Choroid plexus epithelial cell (primary cell): Measurements from ENCODE around the gene IL27RA.

ENCODE experiments used
- DNase-seq: peaks from one replicate; pipeline ENCODE4 v3.0.0-alpha.2; 2010; ENCODE audit warnings: low read depth
- H3K4me3 ChIP-seq: 2 replicates; pipeline ENCODE4 v1.5.1; 2011; ENCODE audit warnings: low read depth, mild to moderate bottlenecking, control low read depth, low read length, moderate library complexity
- TF ChIP-seq, protein P1 (sequence below): conservative IDR thresholded peaks from 2 replicates; pipeline ENCODE4 v1.5.1; 2011; ENCODE audit warnings: low read depth, mild to moderate bottlenecking, control low read depth, inconsistent platforms, low read length, moderate library complexity

Gene IL27RA

DNA sequence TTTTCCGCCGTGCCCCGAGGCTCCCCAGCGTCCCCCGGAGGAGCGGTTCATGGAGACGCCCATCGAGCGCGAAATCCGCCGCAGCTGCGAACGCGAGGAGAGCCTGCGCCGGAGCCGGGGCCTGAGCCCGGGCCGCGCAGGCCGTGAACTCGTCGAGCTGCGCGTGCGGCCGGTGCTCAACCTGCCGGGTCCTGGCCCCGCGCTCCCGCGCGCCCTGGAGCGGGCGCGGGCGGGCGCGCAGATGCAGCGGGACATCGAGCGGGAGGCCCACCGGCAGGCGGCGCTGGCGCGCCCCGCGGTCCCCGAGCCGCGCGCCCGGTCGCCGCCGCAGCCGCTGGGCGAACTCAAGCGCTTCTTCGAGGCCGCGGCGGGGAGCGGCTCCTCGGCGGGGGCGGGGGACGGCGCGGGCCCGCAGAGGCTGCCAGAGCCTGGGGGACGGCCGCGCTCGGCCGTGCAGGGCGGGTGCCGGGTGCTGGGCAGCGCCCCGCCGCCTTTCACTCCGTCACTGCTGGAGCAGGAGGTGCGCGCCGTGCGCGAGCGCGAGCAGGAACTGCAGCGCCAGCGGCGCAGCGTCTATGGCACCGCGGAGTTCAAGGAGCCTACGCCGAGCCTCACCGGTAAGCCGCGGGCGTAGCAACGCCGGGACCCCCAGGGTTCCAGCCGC, 41.8 kb downstream of the IL27RA start:
- TF ChIP-seq, protein P1, sequence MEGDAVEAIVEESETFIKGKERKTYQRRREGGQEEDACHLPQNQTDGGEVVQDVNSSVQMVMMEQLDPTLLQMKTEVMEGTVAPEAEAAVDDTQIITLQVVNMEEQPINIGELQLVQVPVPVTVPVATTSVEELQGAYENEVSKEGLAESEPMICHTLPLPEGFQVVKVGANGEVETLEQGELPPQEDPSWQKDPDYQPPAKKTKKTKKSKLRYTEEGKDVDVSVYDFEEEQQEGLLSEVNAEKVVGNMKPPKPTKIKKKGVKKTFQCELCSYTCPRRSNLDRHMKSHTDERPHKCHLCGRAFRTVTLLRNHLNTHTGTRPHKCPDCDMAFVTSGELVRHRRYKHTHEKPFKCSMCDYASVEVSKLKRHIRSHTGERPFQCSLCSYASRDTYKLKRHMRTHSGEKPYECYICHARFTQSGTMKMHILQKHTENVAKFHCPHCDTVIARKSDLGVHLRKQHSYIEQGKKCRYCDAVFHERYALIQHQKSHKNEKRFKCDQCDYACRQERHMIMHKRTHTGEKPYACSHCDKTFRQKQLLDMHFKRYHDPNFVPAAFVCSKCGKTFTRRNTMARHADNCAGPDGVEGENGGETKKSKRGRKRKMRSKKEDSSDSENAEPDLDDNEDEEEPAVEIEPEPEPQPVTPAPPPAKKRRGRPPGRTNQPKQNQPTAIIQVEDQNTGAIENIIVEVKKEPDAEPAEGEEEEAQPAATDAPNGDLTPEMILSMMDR: peak; percentile 9
- peak overlapping the region; percentile 64 for H3K4me3 ChIP-seq
- peak; percentile 83 for DNase-seq

DNA sequence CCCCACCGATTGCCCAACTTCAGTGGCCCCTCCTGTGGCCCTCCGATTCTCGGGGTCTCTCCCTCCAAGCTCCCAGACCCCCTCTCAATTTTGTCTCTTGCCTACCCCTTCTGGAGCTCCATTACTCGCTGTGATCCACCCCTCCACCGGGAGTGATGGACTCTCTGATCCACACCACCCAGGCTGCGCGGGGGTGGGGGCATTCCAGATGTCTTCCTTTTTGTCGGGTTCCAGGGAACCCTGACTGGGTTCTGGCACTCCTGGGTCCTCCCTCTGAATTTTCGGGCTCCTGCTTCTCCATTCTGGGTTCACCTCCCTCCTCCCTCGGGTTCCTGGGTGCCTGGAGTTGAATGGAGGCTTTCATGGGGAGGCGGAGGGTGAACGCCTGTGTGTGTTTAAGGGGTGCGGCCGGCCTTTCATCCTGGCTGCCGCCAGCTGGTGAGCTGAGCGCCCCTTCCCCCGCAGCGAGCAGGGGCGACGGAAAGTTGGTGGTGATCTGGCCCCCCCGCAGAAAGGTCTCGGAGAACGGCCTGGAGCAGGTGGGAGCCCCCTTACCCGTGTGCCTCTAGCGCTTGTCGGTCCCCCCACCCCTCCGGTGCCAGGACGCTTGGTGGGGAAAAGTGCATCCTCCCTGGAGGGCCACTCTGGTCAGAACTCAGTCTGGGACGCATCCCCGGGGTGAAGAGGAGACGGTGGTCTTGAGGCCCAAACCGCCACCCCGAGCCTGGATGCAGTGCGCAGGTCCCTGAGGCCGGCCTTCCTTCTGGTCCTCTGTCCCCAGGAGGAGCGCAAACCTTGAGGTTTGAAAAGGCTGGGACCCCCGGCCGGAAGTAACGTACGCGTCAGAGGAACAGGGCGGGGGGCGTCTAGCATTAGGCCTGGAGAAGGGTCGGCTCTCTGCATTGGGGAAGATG, 42.6 kb downstream of the IL27RA start:
- H3K4me3 ChIP-seq: peak overlapping the region; percentile 64
- peak; percentile 36 for DNase-seq
- TF ChIP-seq, protein P1: no peak

DNA sequence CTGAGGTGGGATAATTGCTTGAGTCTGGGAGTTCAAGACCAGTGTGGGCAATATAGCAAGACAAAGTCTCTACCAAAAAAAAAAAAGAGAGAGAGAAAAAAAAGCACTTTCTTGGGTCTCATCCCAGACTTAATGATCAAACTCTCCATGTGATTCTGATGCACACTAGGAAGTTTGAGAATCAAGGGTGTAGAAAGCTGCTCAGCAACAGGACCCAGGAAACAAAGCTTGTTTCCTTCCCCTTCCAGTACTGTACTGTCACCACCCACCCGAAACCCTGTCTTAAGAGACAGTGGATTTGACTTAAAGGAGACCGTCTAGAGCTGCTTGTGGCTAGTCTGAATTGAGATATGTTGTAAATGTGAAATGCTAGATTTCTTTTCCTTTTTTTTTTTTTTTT, 46.8 kb downstream of the IL27RA start:
- no peak for DNase-seq
- TF ChIP-seq, protein P1: no peak
- H3K4me3 ChIP-seq: no peak overlapping the region

DNA sequence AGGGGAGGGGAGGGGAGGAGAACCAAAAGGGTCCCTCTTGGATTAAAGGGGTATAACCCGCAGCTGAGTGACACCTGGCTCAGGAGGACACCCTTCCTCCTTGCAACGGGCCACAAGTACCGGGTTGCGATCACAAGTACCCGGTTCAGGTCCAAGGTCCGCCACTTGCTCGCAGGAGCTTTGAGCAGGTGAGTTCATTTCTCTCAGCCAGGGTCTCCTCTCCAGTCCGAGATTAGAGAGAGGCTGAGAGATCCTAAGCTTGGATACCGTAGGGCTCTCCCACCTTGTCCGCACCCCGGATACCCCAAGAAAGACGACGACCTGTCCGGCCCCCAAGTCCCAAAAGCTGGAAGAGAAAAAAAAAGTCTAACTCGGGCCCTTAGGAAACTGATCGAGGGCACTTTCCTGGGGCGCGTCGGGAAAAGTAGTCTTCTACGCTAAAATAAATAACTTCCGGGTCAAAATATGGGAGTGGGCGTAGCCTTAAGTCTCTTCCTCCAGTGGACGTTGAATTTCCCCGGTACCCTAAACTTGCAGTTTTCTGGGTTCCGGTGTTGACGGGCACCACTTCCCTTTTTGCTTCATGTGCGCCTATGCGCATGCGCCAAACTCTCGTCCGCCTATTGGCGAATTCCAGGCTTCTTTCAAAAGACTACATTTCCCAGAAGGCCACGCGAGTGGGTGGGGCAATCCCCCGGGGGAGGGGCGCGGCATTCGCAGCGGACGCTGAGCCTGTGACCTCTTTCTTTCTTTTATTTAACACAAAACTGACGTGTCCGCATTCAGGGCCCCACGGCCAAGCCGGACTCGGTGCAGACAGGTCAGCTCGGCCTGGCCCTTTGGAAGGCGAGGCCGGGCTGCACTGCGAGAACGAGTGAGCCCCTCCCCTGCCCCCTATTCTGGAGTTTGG, 49.6 kb downstream of the IL27RA start:
- TF ChIP-seq, protein P1: no peak
- H3K4me3 ChIP-seq: peak overlapping the region; percentile 73
- peak; percentile 100 for DNase-seq

DNA sequence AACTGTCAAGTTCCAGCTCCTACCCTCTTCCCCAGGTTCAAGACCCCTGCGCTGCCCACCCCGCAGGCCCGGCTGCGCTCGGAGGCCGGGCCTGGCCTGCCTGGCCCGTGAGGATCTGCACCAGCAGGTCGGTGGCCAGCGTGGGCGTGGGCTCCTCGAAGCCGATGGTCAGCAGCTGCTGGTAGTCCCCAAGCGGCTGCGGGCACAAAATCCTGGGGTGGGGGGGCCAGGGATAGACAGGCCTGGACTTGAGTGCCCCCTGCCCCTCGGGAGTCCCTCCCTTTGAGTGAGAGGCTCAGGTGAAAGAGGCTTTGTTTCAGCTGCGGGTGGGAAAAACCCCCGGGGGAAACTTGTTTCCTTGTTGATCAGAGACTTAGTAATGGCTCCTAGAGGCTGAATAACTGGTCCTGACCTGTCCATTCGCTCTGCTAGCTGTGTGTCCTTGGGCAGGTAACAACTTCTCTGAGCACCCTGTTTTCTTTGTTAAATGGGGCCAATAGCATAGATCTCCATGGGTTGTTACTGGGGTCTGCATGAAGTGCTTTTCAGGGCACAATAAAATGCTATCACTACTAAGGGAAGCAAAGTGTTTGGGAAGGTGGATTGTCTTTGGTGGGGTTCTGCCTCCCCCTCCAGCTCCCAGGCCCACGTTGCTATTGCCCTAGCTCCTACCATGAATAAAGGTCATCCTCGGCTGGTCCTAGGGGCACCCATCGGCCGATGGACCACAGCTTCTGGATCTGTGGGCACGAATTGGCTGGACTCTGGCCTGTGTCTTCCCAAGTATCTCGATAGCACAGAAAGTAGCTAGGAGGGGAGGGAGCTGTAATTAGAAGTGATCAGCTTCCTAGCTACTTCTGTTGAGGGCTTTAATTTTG, 50.5 kb downstream of the IL27RA start:
- peak overlapping the region; percentile 73 for H3K4me3 ChIP-seq
- TF ChIP-seq, protein P1: no peak
- peak; percentile 28 for DNase-seq

DNA sequence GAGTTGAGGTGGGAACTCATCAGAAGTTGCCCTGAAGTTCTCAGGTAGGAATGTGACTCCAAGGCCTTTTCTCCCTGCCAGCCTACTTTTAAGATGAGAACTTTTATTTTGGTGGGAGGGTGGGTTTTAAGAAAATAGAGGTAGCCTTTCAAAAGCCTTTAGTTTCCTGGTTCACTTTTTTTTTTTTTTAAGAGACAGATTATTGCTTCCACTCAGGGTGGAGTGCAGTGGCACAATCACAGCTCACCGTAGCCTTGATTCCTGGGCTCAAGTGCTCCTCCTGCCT, 51.1 kb downstream of the IL27RA start:
- TF ChIP-seq, protein P1: no peak
- DNase-seq: no peak
- no peak overlapping the region for H3K4me3 ChIP-seq
